HepG2 (cell line): ENCODE measurements around the gene ZBTB46. TPM values are rescaled to one million over a fixed set of nuclear protein-coding genes. Genes with fewer than 3 reads are reported as not detected.

ENCODE experiments used
- IRF2 ChIP-seq: IDR thresholded peaks from 2 replicates; pipeline ENCODE4 v1.6.1; 2018; ENCODE audit warnings: missing genetic modification reagents, missing compliant biosample characterization
- ISX ChIP-seq: sonication (generic); formaldehyde crosslinking; conservative IDR thresholded peaks from 2 replicates; pipeline ENCODE4 v1.5.0; 2020; ENCODE audit warnings: missing genetic modification reagents
- KAT2B ChIP-seq: fragments of 150-350 bp; IDR thresholded peaks from 2 replicates; pipeline ENCODE4 v1.6.1; 2014; ENCODE audit warnings: low read depth, low read length, borderline replicate concordance
- KDM5A ChIP-seq: fragments of 200-600 bp; sonication (generic); IDR thresholded peaks from 2 replicates; pipeline ENCODE4 v1.7.0; 2018; ENCODE audit warnings: antibody characterized with exemption, mild to moderate bottlenecking, low read length, borderline replicate concordance
- NFE2L2 ChIP-seq: fragments of 150-350 bp; IDR thresholded peaks from 2 replicates; pipeline ENCODE4 v1.6.1; 2014; ENCODE audit warnings: low read length
- PHF21A ChIP-seq: sonication (generic); formaldehyde crosslinking; IDR thresholded peaks from 2 replicates; pipeline ENCODE4 v1.5.0; 2020; ENCODE audit warnings: mild to moderate bottlenecking, missing genetic modification reagents
- RNF2 ChIP-seq: fragments of 450-650 bp; conservative IDR thresholded peaks from 2 replicates; pipeline ENCODE4 v1.6.1; 2016; ENCODE audit warnings: low read depth
- ZC3H4 ChIP-seq: sonication (generic); formaldehyde crosslinking; IDR thresholded peaks from 2 replicates; pipeline ENCODE4 v1.4.0; 2020; ENCODE audit warnings: missing genetic modification reagents, borderline replicate concordance
- ZFP82 ChIP-seq: sonication (generic); formaldehyde crosslinking; IDR thresholded peaks from 2 replicates; pipeline ENCODE4 v1.5.1; 2020; ENCODE audit warnings: mild to moderate bottlenecking, missing genetic modification reagents, borderline replicate concordance
- ZNF256 ChIP-seq: sonication (generic); formaldehyde crosslinking; conservative IDR thresholded peaks from 2 replicates; pipeline ENCODE4 v1.4.0; 2020; ENCODE audit warnings: missing genetic modification reagents
- ZNF282 ChIP-seq: fragments of 450-650 bp; IDR thresholded peaks from 2 replicates; pipeline ENCODE4 v1.6.1; 2018; ENCODE audit not compliant: partially characterized antibody
- ZNF296 ChIP-seq: sonication (generic); formaldehyde crosslinking; conservative IDR thresholded peaks from 2 replicates; pipeline ENCODE4 v1.5.0; 2020; ENCODE audit warnings: mild to moderate bottlenecking, missing genetic modification reagents
- ZNF567 ChIP-seq: sonication (generic); formaldehyde crosslinking; IDR thresholded peaks from 2 replicates; pipeline ENCODE4 v1.8.1; 2023; ENCODE audit warnings: mild to moderate bottlenecking, missing genetic modification reagents, borderline replicate concordance
- ZNF619 ChIP-seq: sonication (generic); formaldehyde crosslinking; IDR thresholded peaks from 2 replicates; pipeline ENCODE4 v1.4.0; 2020; ENCODE audit warnings: mild to moderate bottlenecking, missing genetic modification reagents
- ZNF629 ChIP-seq: sonication (generic); formaldehyde crosslinking; conservative IDR thresholded peaks from 2 replicates; pipeline ENCODE4 v1.5.0; 2020; ENCODE audit warnings: missing genetic modification reagents
- ZNF678 ChIP-seq: sonication (generic); formaldehyde crosslinking; IDR thresholded peaks from 2 replicates; pipeline ENCODE4 v1.4.0; 2020; ENCODE audit warnings: mild to moderate bottlenecking, missing genetic modification reagents
- ZNF713 ChIP-seq: sonication (generic); formaldehyde crosslinking; IDR thresholded peaks from 2 replicates; pipeline ENCODE4 v1.4.0; 2020; ENCODE audit warnings: mild to moderate bottlenecking, missing genetic modification reagents
- ZNF761 ChIP-seq: sonication (generic); formaldehyde crosslinking; conservative IDR thresholded peaks from 2 replicates; pipeline ENCODE4 v1.4.0; 2020; ENCODE audit warnings: mild to moderate bottlenecking, missing genetic modification reagents
- ZNF83 ChIP-seq: sonication (generic); formaldehyde crosslinking; IDR thresholded peaks from 2 replicates; pipeline ENCODE4 v1.4.0; 2020; ENCODE audit warnings: missing genetic modification reagents, mild to moderate bottlenecking, borderline replicate concordance
- ZNF883 ChIP-seq: sonication (generic); formaldehyde crosslinking; IDR thresholded peaks from 2 replicates; pipeline ENCODE4 v1.5.1; 2020; ENCODE audit warnings: mild to moderate bottlenecking, missing genetic modification reagents; ENCODE audit errors: not compliant biosample characterization
- polyA plus RNA-seq, 8 experiments: library from polyadenylated mRNA; depleted of rRNA in 3 of 8; stranded (reverse) in 7 of 8; unstranded in 1 of 8; fragments of >200 nt; fragmentation: Illumina TruSeq in 4 of 8; extraction: Trizol in 4 of 8; gene quantifications; 2 replicates each; pipeline versions ENCODE4 v1.2.1 to v1.2.3, GENCODE V29; 2011 to 2016; ENCODE audit warnings: low read depth in 4 of 8, missing spikeins in 1 of 8, mixed read lengths in 1 of 8; ENCODE audit not compliant: insufficient read depth in 1 of 8
- total RNA-seq, 5 experiments: library from RNA; depleted of rRNA; stranded (reverse); fragments of >200 nt; fragmentation: Illumina TruSeq; extraction: Trizol; gene quantifications; 2 replicates each; pipeline ENCODE4 v1.2.3, GENCODE V29; 2016; ENCODE audit warnings: low read depth in 1 of 5
- TF ChIP-seq, protein P1 (sequence below): sonication (generic); formaldehyde crosslinking; IDR thresholded peaks from 2 replicates; pipeline ENCODE4 v1.9.0; 2021; ENCODE audit warnings: missing genetic modification reagents, mild to moderate bottlenecking, borderline replicate concordance
- TF ChIP-seq, protein P2 (sequence below): sonication (generic); formaldehyde crosslinking; IDR thresholded peaks from 2 replicates; pipeline ENCODE4 v1.4.0; 2020; ENCODE audit warnings: missing genetic modification reagents, borderline replicate concordance

ZBTB46 gene
- total and polyA plus RNA-seq, 2 of the 13 experiments (the other 11 are each of a cell fraction or from before 2014, with no cell fraction given): 1.6 to 13.5 TPM

DNA sequence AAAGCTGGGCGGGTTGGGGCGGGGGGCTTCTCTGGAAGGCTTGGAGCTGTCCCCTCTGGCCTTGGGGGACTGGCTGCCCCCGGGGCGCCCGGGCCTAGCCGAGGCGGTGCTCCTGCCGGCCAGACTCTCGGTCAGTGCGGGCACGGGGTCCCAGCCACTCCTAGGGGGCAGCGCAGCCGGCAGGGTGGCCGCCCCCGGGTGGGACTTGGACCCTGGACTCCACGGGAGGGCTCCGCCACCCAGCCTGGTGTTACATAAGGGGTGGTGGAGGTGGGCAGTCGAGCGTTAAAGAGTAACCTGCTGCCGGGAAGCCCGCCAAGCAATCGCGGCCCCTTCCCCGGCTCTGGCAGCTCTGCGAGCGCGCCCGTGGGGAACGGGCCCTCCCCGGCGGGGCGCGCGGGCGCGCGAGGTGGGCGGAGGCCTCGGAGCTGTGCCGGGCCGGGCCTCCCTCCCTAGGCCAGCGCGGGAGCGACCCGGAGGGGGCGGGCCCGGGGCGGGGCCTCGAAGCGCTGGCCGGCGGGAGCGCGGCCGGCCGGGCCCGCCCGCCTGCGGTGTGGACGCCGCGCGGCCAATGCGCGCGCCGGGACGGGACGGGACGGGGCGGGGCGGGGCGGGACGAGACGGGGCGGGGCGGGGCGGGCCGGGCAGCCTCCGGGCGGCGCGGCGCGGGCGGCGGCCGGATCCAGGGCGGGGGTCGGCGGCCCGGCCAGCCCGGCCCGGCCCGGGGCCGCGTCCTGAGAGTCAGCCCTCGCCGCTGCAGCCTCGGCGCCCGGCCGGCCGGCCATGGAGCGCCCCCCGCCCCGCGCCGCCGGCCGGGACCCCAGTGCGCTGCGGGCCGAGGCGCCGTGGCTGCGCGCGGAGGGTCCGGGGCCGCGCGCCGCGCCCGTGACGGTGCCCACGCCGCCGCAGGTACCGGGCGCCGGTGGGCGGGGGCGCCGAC, 91.7 kb downstream of the ZBTB46 start, which contains the start of gene SLC2A4RG (continued):
- TF ChIP-seq, protein P1, sequence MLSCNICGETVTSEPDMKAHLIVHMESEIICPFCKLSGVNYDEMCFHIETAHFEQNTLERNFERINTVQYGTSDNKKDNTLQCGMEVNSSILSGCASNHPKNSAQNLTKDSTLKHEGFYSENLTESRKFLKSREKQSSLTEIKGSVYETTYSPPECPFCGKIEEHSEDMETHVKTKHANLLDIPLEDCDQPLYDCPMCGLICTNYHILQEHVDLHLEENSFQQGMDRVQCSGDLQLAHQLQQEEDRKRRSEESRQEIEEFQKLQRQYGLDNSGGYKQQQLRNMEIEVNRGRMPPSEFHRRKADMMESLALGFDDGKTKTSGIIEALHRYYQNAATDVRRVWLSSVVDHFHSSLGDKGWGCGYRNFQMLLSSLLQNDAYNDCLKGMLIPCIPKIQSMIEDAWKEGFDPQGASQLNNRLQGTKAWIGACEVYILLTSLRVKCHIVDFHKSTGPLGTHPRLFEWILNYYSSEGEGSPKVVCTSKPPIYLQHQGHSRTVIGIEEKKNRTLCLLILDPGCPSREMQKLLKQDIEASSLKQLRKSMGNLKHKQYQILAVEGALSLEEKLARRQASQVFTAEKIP (CRISPR knock-in tag): no peak
- TF ChIP-seq ZNF678 (peak; percentile 67; the same call in 1 of the 2 replicates), KAT2B (no peak), ZNF713 (peak; percentile 93), ZNF883 (peak; percentile 64), ZNF83 (peak; percentile 73; the same call in 1 of the 2 replicates), PHF21A (CRISPR knock-in tag) (peak; percentile 95), KDM5A (peak; percentile 29; the same call in 1 of the 2 replicates), ZFP82 (CRISPR knock-in tag) (peak; percentile 91), ZNF629 (CRISPR knock-in tag) (peak; percentile 59), ZNF256 (peak; percentile 55; the same call in 1 of the 2 replicates), NFE2L2 (no peak), ZNF619 (CRISPR knock-in tag) (peak; percentile 96; the same call in 1 of the 2 replicates), IRF2 (CRISPR knock-in tag) (peak; percentile 87), ZNF567 (peak; percentile 91; the same call in 1 of the 2 replicates), ZNF282 (peak; percentile 61), ZNF296 (CRISPR knock-in tag) (peak; percentile 82), ZC3H4 (CRISPR knock-in tag) (peak; percentile 79; the same call in 1 of the 2 replicates), ISX (0 out of 2 replicates have a peak, but pooled peaks have one; percentile 63), RNF2 (peak; percentile 63; the same call in 1 of the 2 replicates), ZNF761 (CRISPR knock-in tag) (peak; percentile 48; the same call in 1 of the 2 replicates)
- TF ChIP-seq, protein P2, sequence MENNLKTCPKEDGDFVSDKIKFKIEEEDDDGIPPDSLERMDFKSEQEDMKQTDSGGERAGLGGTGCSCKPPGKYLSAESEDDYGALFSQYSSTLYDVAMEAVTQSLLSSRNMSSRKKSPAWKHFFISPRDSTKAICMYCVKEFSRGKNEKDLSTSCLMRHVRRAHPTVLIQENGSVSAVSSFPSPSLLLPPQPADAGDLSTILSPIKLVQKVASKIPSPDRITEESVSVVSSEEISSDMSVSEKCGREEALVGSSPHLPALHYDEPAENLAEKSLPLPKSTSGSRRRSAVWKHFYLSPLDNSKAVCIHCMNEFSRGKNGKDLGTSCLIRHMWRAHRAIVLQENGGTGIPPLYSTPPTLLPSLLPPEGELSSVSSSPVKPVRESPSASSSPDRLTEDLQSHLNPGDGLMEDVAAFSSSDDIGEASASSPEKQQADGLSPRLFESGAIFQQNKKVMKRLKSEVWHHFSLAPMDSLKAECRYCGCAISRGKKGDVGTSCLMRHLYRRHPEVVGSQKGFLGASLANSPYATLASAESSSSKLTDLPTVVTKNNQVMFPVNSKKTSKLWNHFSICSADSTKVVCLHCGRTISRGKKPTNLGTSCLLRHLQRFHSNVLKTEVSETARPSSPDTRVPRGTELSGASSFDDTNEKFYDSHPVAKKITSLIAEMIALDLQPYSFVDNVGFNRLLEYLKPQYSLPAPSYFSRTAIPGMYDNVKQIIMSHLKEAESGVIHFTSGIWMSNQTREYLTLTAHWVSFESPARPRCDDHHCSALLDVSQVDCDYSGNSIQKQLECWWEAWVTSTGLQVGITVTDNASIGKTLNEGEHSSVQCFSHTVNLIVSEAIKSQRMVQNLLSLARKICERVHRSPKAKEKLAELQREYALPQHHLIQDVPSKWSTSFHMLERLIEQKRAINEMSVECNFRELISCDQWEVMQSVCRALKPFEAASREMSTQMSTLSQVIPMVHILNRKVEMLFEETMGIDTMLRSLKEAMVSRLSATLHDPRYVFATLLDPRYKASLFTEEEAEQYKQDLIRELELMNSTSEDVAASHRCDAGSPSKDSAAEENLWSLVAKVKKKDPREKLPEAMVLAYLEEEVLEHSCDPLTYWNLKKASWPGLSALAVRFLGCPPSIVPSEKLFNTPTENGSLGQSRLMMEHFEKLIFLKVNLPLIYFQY: peak; percentile 87
